NOMO-1 treated with DMSO at 0.1 percent for 48 hours (cell line): ENCODE results near the gene APLF.
"Not testable (repeated sequence)": the region's sequence is repeated elsewhere in the genome, so short reads cannot be mapped to it uniquely, and the experiment has no call there.

Experiments used
- DNase-seq: peaks from one replicate; lab custom pipeline; 2025; ENCODE audit not compliant: unreplicated experiment; lab: John Stamatoyannopoulos, UW

The APLF gene

GRCh38 chr2:68441179-68441993, 26.0 kb upstream of the APLF start:
- DNase-seq, result peak; percentile 98

GRCh38 chr2:68441994-68442322, 25.4 kb upstream of the APLF start:
- DNase-seq, result no peak

- not testable (repeated sequence) for DNase-seq
These were observed 21.0 kb upstream of the APLF start for GRCh38 chr2:68446425-68446824.

- DNase-seq, result no peak
These were observed 20.3 kb upstream of the APLF start for GRCh38 chr2:68447118-68447517.

GRCh38 chr2:68448671-68449653, 18.4 kb upstream of the APLF start:
- no peak for DNase-seq

- peak; percentile 29 for DNase-seq
These were observed 15.1 kb upstream of the APLF start for GRCh38 chr2:68452158-68452900.

- DNase-seq, result no peak
These were observed 13.5 kb upstream of the APLF start for GRCh38 chr2:68453761-68454360.

- DNase-seq, result no peak
These were observed 12.7 kb upstream of the APLF start for GRCh38 chr2:68454719-68455118.

GRCh38 chr2:68456198-68456597, 11.2 kb upstream of the APLF start:
- DNase-seq, result no peak

- DNase-seq, result no peak
These were observed 8.4 kb upstream of the APLF start for GRCh38 chr2:68458981-68459380.

GRCh38 chr2:68463287-68463877, 4.0 kb upstream of the APLF start:
- DNase-seq, result peak; percentile 52

GRCh38 chr2:68464651-68465050, 2.7 kb upstream of the APLF start:
- no peak for DNase-seq

- DNase-seq, result no peak
These were observed 2.1 kb upstream of the APLF start for GRCh38 chr2:68465081-68465916.

GRCh38 chr2:68466361-68466777, 1.0 kb upstream of the APLF start:
- peak; percentile 69 for DNase-seq

GRCh38 chr2:68466778-68467076, 658 bp upstream of the APLF start:
- no peak for DNase-seq

- DNase-seq, result no peak
These were observed 1.4 kb downstream of the APLF start for GRCh38 chr2:68468801-68469200.

GRCh38 chr2:68469935-68470334, 2.5 kb downstream of the APLF start:
- DNase-seq, result no peak

- DNase-seq, result no peak
These were observed 4.0 kb downstream of the APLF start for GRCh38 chr2:68471385-68471784.

- DNase-seq, result no peak
These were observed 5.5 kb downstream of the APLF start for GRCh38 chr2:68472796-68473414.
